ENCODE data around the gene IL4. TPM values are rescaled to one million over a fixed set of nuclear protein-coding genes. Genes with fewer than 3 reads are reported as not detected.
"Not testable (repeated sequence)": the region's sequence is repeated elsewhere in the genome, so short reads cannot be mapped to it uniquely, and the experiment has no call there.

Gene IL4
- total RNA-seq, 1 donor from 2014 or later, result not detected

DNA sequence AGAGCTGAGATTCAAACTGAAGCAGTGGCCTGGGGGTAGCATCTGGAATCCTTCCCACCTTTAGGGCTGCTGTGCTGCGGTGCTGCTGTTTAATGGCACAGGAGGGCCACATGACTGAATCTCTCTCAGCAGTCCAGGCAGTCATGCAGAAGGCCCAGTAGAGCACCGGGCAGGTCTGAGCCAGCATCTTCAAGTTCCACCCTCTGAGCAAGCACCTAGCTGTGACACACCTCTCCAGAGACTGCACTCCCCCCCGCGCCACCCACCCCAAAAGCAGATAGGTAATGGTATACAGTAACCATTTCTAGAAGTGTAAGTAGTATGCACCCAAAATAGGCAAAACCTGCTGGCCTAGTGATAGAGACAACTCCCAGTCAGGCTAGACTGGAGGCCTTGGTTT lies 8.2 kb downstream of the IL4 start:
- Histone ChIP-seq H3K9ac (ENCODE audit: low read depth in 1 of 3, low read length in 3 of 3) (no peak overlapping the region), H3K9me3 (ENCODE audit: control insufficient read depth in 3 of 3, low read length in 3 of 3) (no peaks in the 10 kb centered on the region), H3K27me3 (ENCODE audit: control insufficient read depth in 3 of 3, insufficient read depth in 3 of 3, low read length in 3 of 3) (peaks cover 0 to 4% (median 0%) of the 10 kb centered on the region in 3 donors), H3K4me3 (ENCODE audit: low read length in 3 of 3) (no peak overlapping the region), H3K4me1 (ENCODE audit: control insufficient read depth in 3 of 3, insufficient read depth in 3 of 3, low read length in 3 of 3) (no peaks in the 10 kb centered on the region), H3K27ac (ENCODE audit: low read depth, low read length) (no peak overlapping the region), H3K36me3 (ENCODE audit: control insufficient read depth in 3 of 3, insufficient read depth in 3 of 3, low read length in 3 of 3) (no peaks in the 10 kb centered on the region)

DNA sequence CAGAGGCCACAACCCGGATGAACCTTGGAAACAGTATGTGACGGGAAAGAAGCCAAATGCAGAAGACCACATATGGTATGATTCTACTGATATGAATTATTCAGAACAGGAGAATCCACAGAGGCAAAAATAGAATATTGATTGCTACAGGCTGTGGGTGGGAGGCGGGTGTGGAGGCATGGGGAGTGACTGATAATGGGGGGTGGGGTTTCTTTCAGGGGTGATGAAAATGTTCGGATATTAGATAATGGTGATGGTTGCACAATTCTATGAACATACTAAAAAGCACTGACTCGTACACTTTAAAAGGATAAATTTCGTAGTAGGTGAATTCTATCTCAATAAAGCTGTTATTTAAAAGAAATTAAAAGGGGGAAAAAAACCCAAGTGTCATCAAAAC lies 10.7 kb downstream of the IL4 start:
- Histone ChIP-seq H3K27me3 (ENCODE audit: control insufficient read depth in 3 of 3, insufficient read depth in 3 of 3, low read length in 3 of 3) (no peaks in the 10 kb centered on the region), H3K36me3 (ENCODE audit: control insufficient read depth in 3 of 3, insufficient read depth in 3 of 3, low read length in 3 of 3) (no peaks in the 10 kb centered on the region), H3K9ac (ENCODE audit: low read depth in 1 of 3, low read length in 3 of 3) (no peak overlapping the region), H3K27ac (ENCODE audit: low read depth, low read length) (no peak overlapping the region), H3K9me3 (ENCODE audit: control insufficient read depth in 3 of 3, low read length in 3 of 3) (no peaks in the 10 kb centered on the region), H3K4me1 (ENCODE audit: control insufficient read depth in 3 of 3, insufficient read depth in 3 of 3, low read length in 3 of 3) (no peaks in the 10 kb centered on the region), H3K4me3 (ENCODE audit: low read length in 3 of 3) (no peak overlapping the region)

DNA sequence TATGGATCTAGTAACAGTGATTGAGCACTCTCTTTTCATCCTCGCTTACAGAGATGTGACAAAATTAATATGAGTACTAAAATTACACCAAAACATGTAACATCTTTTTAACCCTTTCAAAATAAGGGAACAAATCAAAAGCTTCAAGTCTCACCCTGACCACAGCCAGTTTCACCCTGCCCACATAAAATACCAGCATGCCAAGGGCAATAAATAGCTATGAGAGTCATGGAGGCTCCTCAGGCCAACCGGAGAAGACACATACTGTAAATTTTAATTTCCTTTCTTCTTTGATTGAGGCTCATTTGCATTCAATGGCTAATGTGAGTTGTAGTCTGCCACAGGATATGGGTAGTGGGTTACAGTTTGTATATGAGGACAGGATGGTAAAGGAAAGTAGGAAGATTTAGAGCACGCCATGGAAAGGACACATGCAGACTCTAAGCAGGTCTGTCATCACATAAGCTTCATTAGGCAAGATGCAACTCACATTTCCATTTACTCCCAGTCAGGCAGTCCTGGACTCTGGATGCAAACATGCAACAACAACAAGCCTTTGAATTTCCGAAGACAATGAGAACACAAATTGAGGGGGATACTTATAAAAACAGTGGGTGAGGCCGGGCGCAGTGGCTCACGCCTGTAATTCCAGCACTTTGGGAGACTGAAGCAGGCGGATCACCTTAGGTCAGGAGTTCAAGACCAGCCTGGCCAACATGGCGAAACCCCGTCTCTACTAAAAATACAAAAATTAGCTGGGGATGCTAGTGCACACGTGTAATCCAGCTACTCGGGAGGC lies 11.3 kb downstream of the IL4 start:
- no peaks in the 10 kb centered on the region for H3K4me1 ChIP-seq (ENCODE audit: control insufficient read depth in 3 of 3, insufficient read depth in 3 of 3, low read length in 3 of 3)
- no peaks in the 10 kb centered on the region for H3K36me3 ChIP-seq (ENCODE audit: control insufficient read depth in 3 of 3, insufficient read depth in 3 of 3, low read length in 3 of 3)
- no peak overlapping the region for H3K9ac ChIP-seq (ENCODE audit: low read depth in 1 of 3, low read length in 3 of 3)
- no peaks in the 10 kb centered on the region for H3K27me3 ChIP-seq (ENCODE audit: control insufficient read depth in 3 of 3, insufficient read depth in 3 of 3, low read length in 3 of 3)
- no peak overlapping the region for H3K4me3 ChIP-seq (ENCODE audit: low read length in 3 of 3)
- H3K9me3 ChIP-seq (ENCODE audit: control insufficient read depth in 3 of 3, low read length in 3 of 3), result no peaks in the 10 kb centered on the region
- no peak overlapping the region for H3K27ac ChIP-seq (ENCODE audit: low read depth, low read length)

DNA sequence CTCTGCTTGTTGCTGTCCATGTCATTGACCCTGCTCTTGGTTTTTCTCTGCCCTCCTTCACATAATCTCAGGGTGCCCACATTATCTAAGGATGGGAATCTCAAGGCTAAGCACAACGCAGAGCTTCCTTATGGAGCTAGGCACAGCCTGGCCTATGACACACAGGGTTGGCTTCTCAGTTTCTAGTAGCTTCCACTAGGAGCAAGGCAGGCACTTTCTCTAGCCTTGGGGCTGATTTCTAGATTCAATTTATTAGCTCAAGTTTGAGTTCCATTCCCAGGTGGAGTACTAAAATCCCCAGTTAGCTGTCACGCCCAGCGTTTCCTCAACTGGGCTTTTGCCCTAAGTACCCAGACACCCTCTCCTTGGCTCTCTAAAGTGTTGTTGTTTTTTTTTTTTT lies 12.4 kb downstream of the IL4 start:
- Histone ChIP-seq H3K4me3 (ENCODE audit: low read length in 3 of 3) (no peak overlapping the region), H3K27me3 (ENCODE audit: control insufficient read depth in 3 of 3, insufficient read depth in 3 of 3, low read length in 3 of 3) (no peaks in the 10 kb centered on the region), H3K27ac (ENCODE audit: low read depth, low read length) (no peak overlapping the region), H3K4me1 (ENCODE audit: control insufficient read depth in 3 of 3, insufficient read depth in 3 of 3, low read length in 3 of 3) (no peaks in the 10 kb centered on the region), H3K36me3 (ENCODE audit: control insufficient read depth in 3 of 3, insufficient read depth in 3 of 3, low read length in 3 of 3) (no peaks in the 10 kb centered on the region), H3K9me3 (ENCODE audit: control insufficient read depth in 3 of 3, low read length in 3 of 3) (no peaks in the 10 kb centered on the region), H3K9ac (ENCODE audit: low read depth in 1 of 3, low read length in 3 of 3) (no peak overlapping the region)

DNA sequence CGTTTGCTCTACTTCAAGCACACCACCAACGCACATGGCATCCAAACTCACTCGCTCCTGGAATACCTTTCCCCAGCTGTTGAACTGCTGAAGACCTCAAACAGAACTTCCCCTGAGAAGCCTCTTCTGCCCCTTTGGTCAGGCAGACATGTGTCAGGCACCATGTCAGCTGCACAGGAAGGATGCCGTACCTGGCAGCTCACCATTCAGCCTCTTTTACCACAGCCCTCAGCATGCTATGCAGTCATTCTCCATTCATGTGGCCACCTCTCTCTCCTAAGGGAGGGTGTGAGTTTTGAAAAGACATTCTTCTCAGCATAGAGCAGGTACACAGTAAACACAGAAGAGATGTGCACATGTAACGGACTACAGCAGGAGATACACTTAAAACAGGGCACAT lies 14.2 kb downstream of the IL4 start:
- H3K4me1 ChIP-seq (ENCODE audit: control insufficient read depth in 3 of 3, insufficient read depth in 3 of 3, low read length in 3 of 3), result no peaks in the 10 kb centered on the region
- H3K4me3 ChIP-seq (ENCODE audit: low read length in 3 of 3), result no peak overlapping the region
- no peak overlapping the region for H3K9ac ChIP-seq (ENCODE audit: low read depth in 1 of 3, low read length in 3 of 3)
- no peak overlapping the region for H3K27ac ChIP-seq (ENCODE audit: low read depth, low read length)
- no peaks in the 10 kb centered on the region for H3K9me3 ChIP-seq (ENCODE audit: control insufficient read depth in 3 of 3, low read length in 3 of 3)
- H3K36me3 ChIP-seq (ENCODE audit: control insufficient read depth in 3 of 3, insufficient read depth in 3 of 3, low read length in 3 of 3), result no peaks in the 10 kb centered on the region
- no peaks in the 10 kb centered on the region for H3K27me3 ChIP-seq (ENCODE audit: control insufficient read depth in 3 of 3, insufficient read depth in 3 of 3, low read length in 3 of 3)

DNA sequence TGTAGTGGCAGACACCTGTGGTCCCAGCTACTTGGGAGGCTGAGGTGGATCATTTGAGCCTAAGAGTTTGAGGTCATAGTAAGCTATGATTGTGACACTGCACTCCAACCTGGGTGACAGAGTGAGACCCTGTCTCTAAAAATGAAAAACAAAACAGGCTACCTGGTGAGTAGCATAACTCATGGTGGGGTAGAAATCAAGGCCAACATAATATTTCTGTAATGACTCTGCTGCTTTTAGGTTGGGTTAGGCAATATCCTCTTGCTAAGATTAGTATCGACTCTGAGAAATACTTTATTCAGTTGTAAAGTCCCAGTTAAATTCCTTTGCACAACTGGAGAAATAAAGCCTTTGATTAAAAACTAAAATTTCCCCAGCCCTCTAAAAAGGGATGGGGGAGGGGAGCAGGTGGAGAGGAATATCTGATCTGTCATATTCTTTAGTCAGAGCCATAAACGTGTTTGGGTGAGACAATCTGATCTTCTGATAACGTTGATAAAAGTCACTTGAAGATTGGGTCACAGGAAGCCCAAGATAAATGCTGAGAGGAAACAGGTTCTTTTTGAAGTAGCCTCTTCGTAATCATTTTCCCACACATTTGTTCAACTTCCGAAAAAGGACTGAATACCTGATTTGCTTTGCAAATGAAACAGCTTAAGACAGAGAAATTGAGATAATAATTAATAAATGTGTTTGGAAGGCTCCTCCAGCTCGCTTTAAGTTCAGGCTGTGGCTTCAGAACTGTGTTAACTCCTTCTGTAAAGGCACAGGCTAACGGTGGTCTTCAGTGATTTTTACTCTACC lies 14.9 kb downstream of the IL4 start:
- H3K36me3 ChIP-seq (ENCODE audit: control insufficient read depth in 3 of 3, insufficient read depth in 3 of 3, low read length in 3 of 3), result no peaks in the 10 kb centered on the region
- no peaks in the 10 kb centered on the region for H3K27me3 ChIP-seq (ENCODE audit: control insufficient read depth in 3 of 3, insufficient read depth in 3 of 3, low read length in 3 of 3)
- H3K4me3 ChIP-seq (ENCODE audit: low read length in 3 of 3), result no peak overlapping the region
- H3K4me1 ChIP-seq (ENCODE audit: control insufficient read depth in 3 of 3, insufficient read depth in 3 of 3, low read length in 3 of 3), result no peaks in the 10 kb centered on the region
- no peak overlapping the region for H3K9ac ChIP-seq (ENCODE audit: low read depth in 1 of 3, low read length in 3 of 3)
- no peaks in the 10 kb centered on the region for H3K9me3 ChIP-seq (ENCODE audit: control insufficient read depth in 3 of 3, low read length in 3 of 3)
- no peak overlapping the region for H3K27ac ChIP-seq (ENCODE audit: low read depth, low read length)

DNA sequence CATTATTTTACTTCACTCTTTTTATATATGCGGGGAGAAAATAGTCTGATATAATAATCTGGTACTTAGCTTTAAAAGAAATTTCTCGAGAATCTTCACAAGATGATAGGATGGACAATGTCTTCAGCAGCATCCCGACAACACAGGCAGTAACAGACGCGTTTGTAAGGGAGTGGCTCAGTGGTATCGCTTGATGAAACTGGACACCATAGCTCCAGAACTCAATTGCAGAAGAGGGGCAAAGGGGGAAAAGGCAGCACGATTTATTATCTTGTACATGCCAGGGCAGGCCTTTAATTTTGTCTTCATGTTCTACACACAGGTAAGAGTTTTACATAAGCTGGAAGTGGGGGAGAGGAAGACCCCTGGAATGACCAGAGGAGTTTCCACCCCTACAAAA lies 15.7 kb downstream of the IL4 start:
- H3K4me1 ChIP-seq (ENCODE audit: control insufficient read depth in 3 of 3, insufficient read depth in 3 of 3, low read length in 3 of 3), result no peaks in the 10 kb centered on the region
- no peaks in the 10 kb centered on the region for H3K27me3 ChIP-seq (ENCODE audit: control insufficient read depth in 3 of 3, insufficient read depth in 3 of 3, low read length in 3 of 3)
- H3K9me3 ChIP-seq (ENCODE audit: control insufficient read depth in 3 of 3, low read length in 3 of 3), result no peaks in the 10 kb centered on the region
- no peak overlapping the region for H3K27ac ChIP-seq (ENCODE audit: low read depth, low read length)
- no peak overlapping the region for H3K9ac ChIP-seq (ENCODE audit: low read depth in 1 of 3, low read length in 3 of 3)
- no peak overlapping the region for H3K4me3 ChIP-seq (ENCODE audit: low read length in 3 of 3)
- H3K36me3 ChIP-seq (ENCODE audit: control insufficient read depth in 3 of 3, insufficient read depth in 3 of 3, low read length in 3 of 3), result no peaks in the 10 kb centered on the region

DNA sequence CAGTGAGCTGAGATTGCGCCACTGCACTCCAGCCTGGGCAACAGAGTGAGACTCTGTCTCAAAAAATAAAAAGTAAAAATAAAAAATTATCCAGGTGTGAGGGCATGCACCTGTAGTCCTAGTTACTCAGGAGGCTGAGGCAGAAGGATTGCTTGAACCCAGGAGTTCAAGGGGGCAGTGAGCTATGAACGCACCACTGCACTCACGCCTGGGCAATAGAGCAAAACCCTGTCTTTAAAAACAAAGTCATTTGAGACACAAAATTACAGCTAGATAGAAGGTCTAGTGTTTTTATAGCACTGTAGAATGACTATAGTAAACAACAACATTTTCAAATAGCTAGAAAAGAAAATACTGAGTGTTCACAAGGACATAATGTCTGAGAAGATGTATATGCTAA lies 16.4 kb downstream of the IL4 start:
- Histone ChIP-seq H3K27ac (ENCODE audit: low read depth, low read length) (no peak overlapping the region), H3K9me3 (ENCODE audit: control insufficient read depth in 3 of 3, low read length in 3 of 3) (no peaks in the 10 kb centered on the region), H3K36me3 (ENCODE audit: control insufficient read depth in 3 of 3, insufficient read depth in 3 of 3, low read length in 3 of 3) (no peaks in the 10 kb centered on the region), H3K4me3 (ENCODE audit: low read length in 3 of 3) (no peak overlapping the region), H3K27me3 (ENCODE audit: control insufficient read depth in 3 of 3, insufficient read depth in 3 of 3, low read length in 3 of 3) (no peaks in the 10 kb centered on the region), H3K4me1 (ENCODE audit: control insufficient read depth in 3 of 3, insufficient read depth in 3 of 3, low read length in 3 of 3) (no peaks in the 10 kb centered on the region), H3K9ac (ENCODE audit: low read depth in 1 of 3, low read length in 3 of 3) (no peak overlapping the region)

DNA sequence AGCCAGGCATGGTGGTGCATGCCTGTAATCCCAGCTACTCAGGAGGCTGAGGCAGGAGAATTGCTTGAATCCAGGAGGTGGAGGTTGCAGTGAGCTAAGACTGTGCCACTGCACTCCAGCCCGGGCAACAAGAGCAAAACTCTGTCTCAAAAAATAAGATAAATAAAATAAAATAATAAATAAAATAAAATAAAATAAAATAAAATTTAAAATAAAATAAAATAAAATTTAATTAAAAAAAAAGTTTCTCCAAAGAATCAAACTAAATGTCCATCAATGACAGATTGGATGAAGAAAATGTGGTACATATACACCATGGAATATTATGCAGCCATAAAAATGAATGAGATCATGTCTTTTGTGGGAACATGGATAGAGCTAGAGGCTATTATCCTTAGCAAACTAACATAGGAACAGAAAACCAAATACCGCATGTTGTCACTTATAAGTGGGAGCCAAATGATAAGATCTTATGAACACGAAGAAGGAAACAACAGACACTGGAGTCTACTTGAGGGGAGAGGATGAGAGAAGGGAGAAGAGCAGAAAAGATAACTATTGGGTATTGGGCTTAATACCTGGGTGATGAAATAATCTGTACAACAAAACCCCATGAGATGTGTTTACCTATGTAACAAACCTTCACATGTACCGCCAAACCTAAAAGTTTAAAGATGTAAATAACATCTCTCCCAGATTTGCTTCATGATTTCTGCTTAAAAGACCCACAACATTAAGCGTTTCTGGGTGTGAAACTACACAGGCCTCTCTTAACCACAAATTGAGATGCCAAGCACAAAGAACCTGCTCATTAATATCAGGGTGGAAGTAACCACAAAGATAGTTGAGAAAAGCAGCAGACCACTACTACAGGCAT lies 18.2 kb downstream of the IL4 start:
- H3K4me1 ChIP-seq (ENCODE audit: control insufficient read depth in 3 of 3, insufficient read depth in 3 of 3, low read length in 3 of 3); H3K9me3 ChIP-seq (ENCODE audit: control insufficient read depth in 3 of 3, low read length in 3 of 3); H3K4me3 ChIP-seq (ENCODE audit: low read length in 3 of 3); H3K9ac ChIP-seq (ENCODE audit: low read depth in 1 of 3, low read length in 3 of 3); H3K27ac ChIP-seq (ENCODE audit: low read depth, low read length); H3K27me3 ChIP-seq (ENCODE audit: control insufficient read depth in 3 of 3, insufficient read depth in 3 of 3, low read length in 3 of 3); H3K36me3 ChIP-seq (ENCODE audit: control insufficient read depth in 3 of 3, insufficient read depth in 3 of 3, low read length in 3 of 3): not testable (repeated sequence)

DNA sequence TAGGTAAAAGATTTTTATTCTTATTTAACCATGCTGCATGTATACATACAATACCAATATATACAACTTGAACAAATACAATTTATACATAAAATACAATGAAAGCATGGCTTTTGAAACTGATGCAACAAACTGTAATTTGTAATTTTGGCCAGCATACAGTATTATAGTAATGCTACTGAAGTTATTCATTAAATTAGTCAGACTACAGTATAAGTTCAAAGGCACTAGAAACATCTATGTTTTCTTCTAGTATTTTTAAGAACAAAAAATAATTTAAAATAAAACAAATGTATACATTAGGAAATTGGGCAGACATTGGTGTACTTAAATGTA lies 18.8 kb downstream of the IL4 start:
- H3K27me3 ChIP-seq (ENCODE audit: control insufficient read depth in 3 of 3, insufficient read depth in 3 of 3, low read length in 3 of 3), result no peaks in the 10 kb centered on the region
- no peak overlapping the region for H3K27ac ChIP-seq (ENCODE audit: low read depth, low read length)
- H3K4me3 ChIP-seq (ENCODE audit: low read length in 3 of 3), result no peak overlapping the region
- no peak overlapping the region for H3K9ac ChIP-seq (ENCODE audit: low read depth in 1 of 3, low read length in 3 of 3)
- no peaks in the 10 kb centered on the region for H3K4me1 ChIP-seq (ENCODE audit: control insufficient read depth in 3 of 3, insufficient read depth in 3 of 3, low read length in 3 of 3)
- H3K36me3 ChIP-seq (ENCODE audit: control insufficient read depth in 3 of 3, insufficient read depth in 3 of 3, low read length in 3 of 3), result peaks cover 2 to 4% (median 3%) of the 10 kb centered on the region in 3 donors
- H3K9me3 ChIP-seq (ENCODE audit: control insufficient read depth in 3 of 3, low read length in 3 of 3), result no peaks in the 10 kb centered on the region

All from skeletal muscle tissue (tissue), 4 donors.